C4-2B (cell line): ENCODE measurements around the gene KANK4.

Experiments used
- H3K27ac ChIP-seq: fragments of 450-650 bp; 2 replicates; pipeline ENCODE4 v1.5.1; 2017
- ZFX ChIP-seq: fragments of 450-650 bp; IDR thresholded peaks from 2 replicates; pipeline ENCODE4 v1.6.1; 2017
- TF ChIP-seq, protein P1 (sequence below): fragments of 450-650 bp; conservative IDR thresholded peaks from 2 replicates; pipeline ENCODE4 v1.5.1; 2017; ENCODE audit warnings: mild to moderate bottlenecking

The KANK4 gene

DNA sequence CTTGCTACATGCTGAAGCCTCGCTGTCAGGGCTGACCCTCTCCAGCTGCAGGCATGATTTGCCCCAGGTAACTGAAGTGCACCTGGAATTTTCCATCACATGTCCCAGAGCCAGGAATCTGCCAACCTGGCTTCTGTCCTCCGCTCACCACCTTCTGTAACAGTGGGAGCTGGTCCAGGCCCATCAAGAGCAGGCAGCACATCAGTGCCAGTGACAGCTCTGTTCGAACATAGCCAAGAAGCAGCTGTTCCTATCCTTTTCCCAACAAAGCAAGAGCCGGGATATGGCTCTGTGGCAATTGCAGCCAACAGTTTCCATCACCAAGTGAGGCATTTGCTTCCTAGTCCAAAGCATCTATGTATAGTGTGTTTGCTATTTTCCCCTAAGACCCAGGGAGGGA lies 42.2 kb upstream of the KANK4 start:
- H3K27ac ChIP-seq, result no peak overlapping the region
- TF ChIP-seq ZFX, result no peak
- TF ChIP-seq, protein P1, sequence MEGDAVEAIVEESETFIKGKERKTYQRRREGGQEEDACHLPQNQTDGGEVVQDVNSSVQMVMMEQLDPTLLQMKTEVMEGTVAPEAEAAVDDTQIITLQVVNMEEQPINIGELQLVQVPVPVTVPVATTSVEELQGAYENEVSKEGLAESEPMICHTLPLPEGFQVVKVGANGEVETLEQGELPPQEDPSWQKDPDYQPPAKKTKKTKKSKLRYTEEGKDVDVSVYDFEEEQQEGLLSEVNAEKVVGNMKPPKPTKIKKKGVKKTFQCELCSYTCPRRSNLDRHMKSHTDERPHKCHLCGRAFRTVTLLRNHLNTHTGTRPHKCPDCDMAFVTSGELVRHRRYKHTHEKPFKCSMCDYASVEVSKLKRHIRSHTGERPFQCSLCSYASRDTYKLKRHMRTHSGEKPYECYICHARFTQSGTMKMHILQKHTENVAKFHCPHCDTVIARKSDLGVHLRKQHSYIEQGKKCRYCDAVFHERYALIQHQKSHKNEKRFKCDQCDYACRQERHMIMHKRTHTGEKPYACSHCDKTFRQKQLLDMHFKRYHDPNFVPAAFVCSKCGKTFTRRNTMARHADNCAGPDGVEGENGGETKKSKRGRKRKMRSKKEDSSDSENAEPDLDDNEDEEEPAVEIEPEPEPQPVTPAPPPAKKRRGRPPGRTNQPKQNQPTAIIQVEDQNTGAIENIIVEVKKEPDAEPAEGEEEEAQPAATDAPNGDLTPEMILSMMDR, result no peak

DNA sequence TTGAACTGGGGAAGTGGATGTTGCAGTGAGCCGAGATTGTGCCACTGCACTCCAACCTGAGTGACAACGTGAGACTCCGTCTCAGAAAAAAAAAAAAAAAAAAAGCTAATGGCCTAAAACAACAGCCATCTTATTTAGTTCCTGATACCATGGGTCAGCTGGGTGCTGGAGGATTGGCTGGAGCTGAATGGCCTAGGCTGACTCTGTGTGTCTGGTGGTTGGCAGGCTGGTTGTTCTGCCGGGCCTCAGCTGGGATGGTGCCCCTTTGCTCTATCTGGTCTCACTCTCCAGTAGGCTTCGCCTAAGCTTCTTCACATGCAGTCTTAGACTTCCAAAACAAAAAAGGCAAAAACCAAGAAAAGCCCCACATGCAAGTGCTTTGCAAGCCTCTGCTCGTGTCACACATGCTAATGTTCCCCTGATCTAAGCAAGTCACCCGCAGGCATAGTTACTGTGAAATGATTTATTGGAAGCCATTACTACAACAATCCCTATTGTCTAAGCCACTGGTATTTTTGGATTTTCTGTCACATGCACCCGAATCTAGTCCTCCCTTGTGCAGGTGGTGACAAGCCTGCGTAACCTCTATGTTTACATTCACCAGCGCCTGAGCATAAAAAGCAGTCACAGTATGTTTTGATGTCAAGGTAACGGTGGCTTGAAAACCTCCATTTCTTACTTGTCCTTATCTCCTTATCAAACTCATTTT lies 39.6 kb upstream of the KANK4 start:
- no peak for TF ChIP-seq ZFX
- TF ChIP-seq, protein P1, result no peak
- no peak overlapping the region for H3K27ac ChIP-seq

DNA sequence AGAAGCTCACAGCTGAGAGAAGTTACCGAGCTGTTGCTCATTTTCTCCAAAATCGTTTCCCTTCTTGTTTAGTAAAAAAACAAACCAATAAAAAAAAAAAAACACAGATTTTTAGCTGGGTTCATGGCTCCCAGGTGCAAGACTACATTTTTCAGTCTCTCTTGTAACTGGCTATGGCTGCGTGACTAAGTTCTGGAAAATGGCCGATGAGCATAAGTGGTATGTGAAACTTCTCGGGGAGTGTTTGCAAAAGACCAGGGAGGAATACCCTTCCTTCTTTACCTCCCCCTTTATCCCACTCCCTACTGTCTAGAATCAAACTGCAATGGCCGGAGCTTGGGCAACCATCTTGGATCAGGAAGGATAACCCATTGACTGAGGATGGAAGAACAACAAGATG lies 38.7 kb upstream of the KANK4 start:
- no peak overlapping the region for H3K27ac ChIP-seq
- TF ChIP-seq, protein P1, result no peak
- no peak for TF ChIP-seq ZFX

DNA sequence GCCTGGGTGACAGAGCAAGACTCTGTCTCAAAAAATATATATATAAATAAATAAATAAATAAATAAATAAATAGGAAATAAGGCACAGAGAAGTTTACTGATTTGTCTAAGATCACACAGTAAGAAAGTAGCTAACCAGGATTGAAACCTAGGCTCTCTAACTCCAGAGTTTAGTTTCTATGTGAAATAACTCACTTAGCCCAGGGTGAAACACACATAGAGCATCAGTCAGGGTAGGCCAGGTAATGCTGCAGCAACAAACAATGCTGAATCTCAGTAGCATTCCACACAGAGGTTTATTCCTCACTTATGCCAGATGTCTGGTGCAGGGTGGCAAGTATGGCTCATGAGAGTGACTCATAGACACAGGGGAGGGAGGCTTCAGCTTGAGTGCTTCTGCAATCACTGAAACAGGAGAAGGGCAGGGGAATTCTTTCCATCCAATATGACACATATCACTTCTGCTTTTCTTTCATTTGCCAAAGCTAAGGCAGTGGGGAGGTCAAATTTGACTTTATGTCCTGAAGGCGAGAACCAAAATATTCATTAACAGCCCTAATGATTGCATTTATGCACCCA lies 37.1 kb upstream of the KANK4 start:
- TF ChIP-seq, protein P1, result no peak
- TF ChIP-seq ZFX, result no peak
- no peak overlapping the region for H3K27ac ChIP-seq

DNA sequence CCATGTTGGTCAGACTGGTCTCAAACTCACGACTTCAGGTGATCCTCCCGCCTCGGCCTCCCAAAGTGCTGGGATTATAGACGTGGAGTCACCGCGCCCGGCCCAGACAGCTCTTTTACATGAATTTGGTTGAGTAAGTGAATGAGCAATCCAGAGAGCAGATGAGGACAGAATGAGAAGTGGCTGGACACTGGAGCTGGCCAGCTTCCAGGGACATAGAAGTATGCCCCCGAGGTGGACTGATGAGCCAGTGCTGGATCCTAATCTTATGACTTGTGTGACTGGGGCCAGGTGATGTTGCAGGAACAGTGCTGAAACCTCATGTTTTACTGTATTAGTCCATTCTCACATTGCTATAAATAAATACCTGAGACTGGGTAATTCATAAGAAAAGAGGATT lies 35.9 kb upstream of the KANK4 start:
- H3K27ac ChIP-seq, result no peak overlapping the region
- TF ChIP-seq ZFX, result no peak

DNA sequence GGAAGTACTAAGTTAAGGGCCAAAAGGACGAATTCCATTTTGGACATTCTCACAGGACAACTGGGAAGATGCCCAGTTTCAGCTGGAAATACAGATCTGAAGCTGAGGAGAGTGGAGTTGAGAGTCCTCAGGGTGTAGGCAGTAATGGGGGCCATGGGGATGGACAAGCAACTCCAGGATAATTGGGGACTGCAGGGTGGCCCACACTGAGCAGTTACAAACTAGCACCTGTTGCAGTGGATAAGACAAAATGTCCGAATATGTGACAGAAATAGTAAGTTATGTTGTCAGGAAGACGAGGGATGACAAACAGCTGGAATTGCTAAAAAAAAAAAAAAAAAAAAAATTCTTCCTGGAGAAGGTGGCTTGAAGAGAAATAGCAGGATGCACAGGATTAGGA lies 34.6 kb upstream of the KANK4 start:
- no peak overlapping the region for H3K27ac ChIP-seq
- TF ChIP-seq, protein P1, result no peak
- no peak for TF ChIP-seq ZFX

DNA sequence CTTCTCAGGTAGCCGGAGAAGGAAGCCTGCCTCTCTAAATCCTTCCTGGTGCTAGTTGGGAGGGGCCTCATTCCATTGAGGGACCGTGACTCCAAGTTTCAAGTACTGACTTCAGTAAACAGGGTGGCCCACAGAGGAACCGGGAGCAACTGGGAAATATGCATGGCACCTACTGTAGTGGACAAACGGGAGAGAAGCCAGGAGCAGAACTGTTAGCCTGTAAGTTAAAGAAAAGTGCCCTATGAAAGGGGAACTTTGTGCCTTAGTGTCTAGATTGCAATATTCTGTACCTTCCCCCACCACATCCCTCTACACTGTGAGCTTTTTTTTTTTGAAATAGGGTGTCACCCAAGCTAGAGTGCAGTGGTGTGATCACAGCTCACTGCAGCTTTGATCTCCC lies 33.2 kb upstream of the KANK4 start:
- no peak overlapping the region for H3K27ac ChIP-seq
- TF ChIP-seq ZFX, result no peak
- TF ChIP-seq, protein P1, result no peak
